Tibial artery (tissue), 4 donors: Measurements from ENCODE around the gene SRSF11.
A peak's percentile ranks its signal among the peaks of the same experiment; 100 is the strongest.

Source experiments
- DNase-seq, 2 donors: peaks; one replicate each; pipeline ENCODE4 v3.0.0-alpha.2; 2019
- H3K27ac ChIP-seq, 2 donors: fragments of 200-600 bp; sonication (generic) in 1 of 2; 1 replicate in 1 of 2; 2 replicates in 1 of 2; pipeline ENCODE4 v1.5.1; 2018 to 2019; ENCODE audit warnings: mild to moderate bottlenecking in 1 of 2
- H3K27me3 ChIP-seq, 2 donors: fragments of 200-600 bp; sonication (generic) in 1 of 2; one replicate each; pipeline versions ENCODE4 v1.5.1 to v1.6.0; 2016 to 2019
- H3K36me3 ChIP-seq, 3 donors: fragments of 200-600 bp; sonication (generic) in 2 of 3; one replicate each; pipeline ENCODE4 v1.5.1; 2016 to 2019; ENCODE audit warnings: mild to moderate bottlenecking in 2 of 3
- H3K4me1 ChIP-seq, 4 donors: fragments of 200-600 bp; sonication (generic) in 2 of 4; 1 replicate in 3 of 4; 2 replicates in 1 of 4; pipeline ENCODE4 v1.5.1; 2016 to 2019
- H3K4me3 ChIP-seq, 2 donors: fragments of 200-600 bp; sonication (generic) in 1 of 2; 1 replicate in 1 of 2; 2 replicates in 1 of 2; pipeline ENCODE4 v1.5.1; 2018 to 2019; ENCODE audit warnings: mild to moderate bottlenecking in 2 of 2
- H3K9me3 ChIP-seq, 3 donors: fragments of 200-600 bp; sonication (generic) in 1 of 3; one replicate each; pipeline ENCODE4 v1.5.1; 2016 to 2019
- intact Hi-C: fragments of 100-400 bp; cut with DNase I; formaldehyde crosslinking; loops from one replicate; pipeline ENCODE4 v1.15.0; 2023; ENCODE audit warnings: low total_unique reads
- TF ChIP-seq, protein P1 (sequence below), 2 experiments: fragments of 200-600 bp in 1 of 2; fragments of 450-650 bp in 1 of 2; IDR thresholded peaks; one replicate each; pipeline ENCODE4 v1.5.1; 2017 to 2019; ENCODE audit warnings: antibody characterized with exemption in 2 of 2, mild to moderate bottlenecking in 1 of 2, moderate library complexity in 1 of 2

The SRSF11 gene

DNA sequence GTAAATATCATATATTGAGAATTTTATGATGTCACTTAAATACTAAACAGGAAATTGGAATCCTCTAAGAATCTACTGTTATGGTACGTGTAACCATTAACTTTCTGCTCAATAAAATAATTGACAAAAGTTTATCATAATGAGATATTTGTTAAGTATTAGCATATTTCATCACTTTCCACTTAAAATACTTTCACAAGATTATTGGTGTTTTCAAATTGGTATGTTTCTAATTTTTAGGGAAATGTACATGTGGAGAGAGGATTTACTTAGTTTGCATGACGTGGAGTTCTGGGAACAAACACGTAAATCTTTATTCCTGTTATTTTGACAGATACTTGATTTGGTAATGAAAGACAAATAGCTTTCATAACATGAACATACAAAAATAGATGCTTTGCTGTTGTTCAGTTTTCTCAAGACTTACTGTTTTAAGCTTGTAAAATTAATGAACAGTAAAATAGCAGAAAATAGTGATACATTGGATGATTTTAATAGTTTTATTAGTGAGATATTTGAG lies 1.6 kb downstream of the SRSF11 start:
- TF ChIP-seq, protein P1, sequence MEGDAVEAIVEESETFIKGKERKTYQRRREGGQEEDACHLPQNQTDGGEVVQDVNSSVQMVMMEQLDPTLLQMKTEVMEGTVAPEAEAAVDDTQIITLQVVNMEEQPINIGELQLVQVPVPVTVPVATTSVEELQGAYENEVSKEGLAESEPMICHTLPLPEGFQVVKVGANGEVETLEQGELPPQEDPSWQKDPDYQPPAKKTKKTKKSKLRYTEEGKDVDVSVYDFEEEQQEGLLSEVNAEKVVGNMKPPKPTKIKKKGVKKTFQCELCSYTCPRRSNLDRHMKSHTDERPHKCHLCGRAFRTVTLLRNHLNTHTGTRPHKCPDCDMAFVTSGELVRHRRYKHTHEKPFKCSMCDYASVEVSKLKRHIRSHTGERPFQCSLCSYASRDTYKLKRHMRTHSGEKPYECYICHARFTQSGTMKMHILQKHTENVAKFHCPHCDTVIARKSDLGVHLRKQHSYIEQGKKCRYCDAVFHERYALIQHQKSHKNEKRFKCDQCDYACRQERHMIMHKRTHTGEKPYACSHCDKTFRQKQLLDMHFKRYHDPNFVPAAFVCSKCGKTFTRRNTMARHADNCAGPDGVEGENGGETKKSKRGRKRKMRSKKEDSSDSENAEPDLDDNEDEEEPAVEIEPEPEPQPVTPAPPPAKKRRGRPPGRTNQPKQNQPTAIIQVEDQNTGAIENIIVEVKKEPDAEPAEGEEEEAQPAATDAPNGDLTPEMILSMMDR (IDR thresholded peaks at IDR 0.05): no peak
- H3K4me3 ChIP-seq: peak overlapping the region; percentile 74 to 81
- H3K36me3 ChIP-seq: peaks cover 3 to 22% (median 7%) of the 10 kb centered on the region in 3 donors
- intact Hi-C loops: loop anchor here (10.0 kb wide), 2 partner anchors 122 to 192 kb away; partner anchors contain the start of gene CTH
- H3K27me3 ChIP-seq: no peaks in the 10 kb centered on the region
- no peaks in the 10 kb centered on the region for H3K9me3 ChIP-seq
- peak overlapping the region; percentile 93 to 98 for H3K27ac ChIP-seq
- no peak for DNase-seq
- peaks cover 0 to 63% (median 30%) of the 10 kb centered on the region in 4 donors for H3K4me1 ChIP-seq

DNA sequence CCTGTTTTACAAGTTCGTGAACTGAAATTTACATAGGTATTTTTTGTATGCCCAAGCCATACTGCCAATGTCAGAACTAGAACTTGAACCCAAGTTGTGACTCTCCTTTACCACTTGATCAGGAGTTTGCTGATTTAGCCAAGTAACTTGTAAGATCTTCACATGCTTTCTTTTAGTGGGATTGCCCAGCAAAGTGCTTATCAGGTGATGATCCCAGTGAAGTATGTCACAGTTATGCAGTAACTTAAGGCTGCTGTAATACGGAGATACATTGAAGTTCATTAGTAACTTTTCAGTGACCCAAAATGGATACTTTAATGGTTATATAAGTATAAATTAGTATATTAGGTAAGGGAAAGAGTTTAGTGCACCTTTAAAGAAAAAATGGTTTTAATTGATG lies 3.8 kb downstream of the SRSF11 start:
- Histone ChIP-seq H3K27me3 (no peaks in the 10 kb centered on the region), H3K36me3 (peaks cover 12 to 38% (median 23%) of the 10 kb centered on the region in 3 donors), H3K27ac (no peak overlapping the region), H3K4me1 (peaks cover 0 to 80% (median 32%) of the 10 kb centered on the region in 4 donors), H3K9me3 (no peaks in the 10 kb centered on the region), H3K4me3 (no peak overlapping the region)
- intact Hi-C loops: loop anchor here (10.0 kb wide), 2 partner anchors 120 to 190 kb away; partner anchors contain the start of gene CTH
- no peak for DNase-seq
- TF ChIP-seq, protein P1 (IDR thresholded peaks at IDR 0.05): no peak

DNA sequence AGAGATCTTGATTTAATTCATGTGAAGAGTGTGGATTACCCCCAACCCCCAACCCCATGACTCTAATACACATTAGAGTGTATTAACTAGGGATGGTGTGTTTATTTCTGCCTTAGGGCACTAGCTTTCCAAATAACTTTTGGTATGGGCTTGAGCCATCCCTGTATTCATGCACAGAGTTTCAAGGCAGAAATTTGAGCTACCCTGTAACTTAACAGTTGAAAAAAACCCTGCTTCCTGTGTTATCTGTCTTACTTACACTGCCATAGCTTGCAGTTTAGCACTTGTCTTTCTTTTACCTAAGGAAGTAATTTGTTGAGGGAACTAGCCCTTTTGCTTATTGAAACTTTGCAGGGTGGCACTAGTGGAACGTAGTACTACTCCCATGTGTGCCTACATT lies 6.3 kb downstream of the SRSF11 start:
- no peak for DNase-seq
- Histone ChIP-seq H3K9me3 (no peaks in the 10 kb centered on the region), H3K36me3 (peaks cover 21 to 60% (median 44%) of the 10 kb centered on the region in 3 donors), H3K4me1 (peaks cover 0 to 68% (median 26%) of the 10 kb centered on the region in 4 donors), H3K27ac (no peak overlapping the region), H3K4me3 (no peak overlapping the region), H3K27me3 (no peaks in the 10 kb centered on the region)
- intact Hi-C loops: loop anchor here (10.0 kb wide), 2 partner anchors 117 to 187 kb away; partner anchors contain the start of gene CTH
- TF ChIP-seq, protein P1 (IDR thresholded peaks at IDR 0.05): no peak

DNA sequence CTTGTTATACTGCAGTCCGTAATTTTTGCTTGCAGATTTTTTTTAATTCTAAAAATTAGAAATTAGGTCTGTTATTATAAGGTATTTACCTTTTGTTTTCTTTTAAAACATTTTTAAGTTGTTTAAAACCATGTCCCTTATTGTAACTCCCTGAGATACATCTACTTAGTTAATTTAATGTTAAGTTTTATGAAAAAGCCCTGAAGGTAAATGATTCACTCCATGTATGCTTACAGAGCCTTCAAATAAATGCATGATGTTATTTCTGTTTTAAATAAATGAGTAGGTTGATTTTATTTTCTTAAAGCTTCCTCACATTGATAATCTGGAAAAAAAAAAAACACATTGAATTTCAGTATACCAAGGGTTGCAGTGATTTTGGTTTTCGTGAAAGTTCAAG lies 7.5 kb downstream of the SRSF11 start:
- TF ChIP-seq, protein P1 (IDR thresholded peaks at IDR 0.05): no peak
- no peak overlapping the region for H3K4me3 ChIP-seq
- intact Hi-C loops: loop anchor here (10.0 kb wide), 2 partner anchors 116 to 186 kb away; partner anchors contain the start of gene CTH
- no peak for DNase-seq
- H3K27ac ChIP-seq: no peak overlapping the region
- H3K36me3 ChIP-seq: peaks cover 33 to 72% (median 57%) of the 10 kb centered on the region in 3 donors
- no peaks in the 10 kb centered on the region for H3K27me3 ChIP-seq
- no peaks in the 10 kb centered on the region for H3K9me3 ChIP-seq
- peaks cover 0 to 56% (median 16%) of the 10 kb centered on the region in 4 donors for H3K4me1 ChIP-seq

DNA sequence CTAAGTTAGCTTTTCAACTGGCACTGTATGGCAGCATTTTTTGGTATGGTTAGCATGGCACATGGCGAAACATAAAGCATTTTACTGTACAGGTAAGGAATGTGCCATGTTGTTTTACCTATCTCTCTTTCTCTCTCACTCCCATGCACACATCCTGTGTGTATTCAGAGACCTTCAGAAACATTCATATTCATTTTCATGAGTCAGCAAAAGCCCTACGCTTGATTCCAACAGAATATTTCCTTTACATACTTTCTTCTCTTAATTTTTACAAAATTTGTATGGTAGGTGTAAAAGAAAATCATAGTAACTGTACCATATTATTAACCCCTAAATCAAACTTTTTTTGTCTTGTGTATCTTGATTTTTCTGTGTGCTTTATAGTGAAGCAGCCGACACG lies 10.3 kb downstream of the SRSF11 start:
- intact Hi-C loops: loop anchor here (10.0 kb wide), 1 partner anchor 833 kb away; no protein-coding TSS in a partner anchor
- no peak for DNase-seq
- no peak overlapping the region for H3K4me3 ChIP-seq
- H3K36me3 ChIP-seq: peaks cover 58 to 79% (median 76%) of the 10 kb centered on the region in 3 donors
- H3K9me3 ChIP-seq: no peaks in the 10 kb centered on the region
- H3K27ac ChIP-seq: no peak overlapping the region
- H3K4me1 ChIP-seq: peaks cover 0 to 29% (median 4%) of the 10 kb centered on the region in 4 donors
- TF ChIP-seq, protein P1 (IDR thresholded peaks at IDR 0.05): no peak
- H3K27me3 ChIP-seq: no peaks in the 10 kb centered on the region
